ENCODE measurements around the gene GBGT1. TPM values are rescaled to one million over a fixed set of nuclear protein-coding genes. Genes with fewer than 3 reads are reported as not detected.
A peak's percentile ranks its signal among the peaks of the same experiment; 100 is the strongest.

The GBGT1 gene
- total RNA-seq, 1 experiment from 2014 or later, result 16.5 TPM

GRCh38 chr9:133105461-133105770, 58.3 kb downstream of the GBGT1 start:
- H3K36me3 Mint-ChIP-seq, result peaks cover 34% of the 10 kb centered on the region
- POLR2A ChIA-PET, result no interaction called here

GRCh38 chr9:133104718-133105460, 58.8 kb downstream of the GBGT1 start:
- TF ChIP-seq ZSCAN18 (CRISPR knock-in tag; IDR thresholded peaks at IDR 0.05) (no peak), GTF2I (CRISPR knock-in tag; conservative IDR thresholded peaks at IDR 0.05) (no peak), RORB (CRISPR knock-in tag; IDR thresholded peaks at IDR 0.05) (no peak), ATF1 (CRISPR knock-in tag; IDR thresholded peaks at IDR 0.05) (no peak), ATF6 (CRISPR knock-in tag; IDR thresholded peaks at IDR 0.05) (no peak), ZNF232 (CRISPR knock-in tag; IDR thresholded peaks at IDR 0.05) (no peak), ZNF671 (CRISPR knock-in tag; IDR thresholded peaks at IDR 0.05) (no peak), NR3C1 (CRISPR knock-in tag; conservative IDR thresholded peaks at IDR 0.05; ENCODE audit: low read depth) (no peak), SOX15 (CRISPR knock-in tag; IDR thresholded peaks at IDR 0.05) (no peak), MAX (CRISPR knock-in tag; IDR thresholded peaks at IDR 0.05) (no peak), SP1 (CRISPR knock-in tag; conservative IDR thresholded peaks at IDR 0.05) (no peak), SMAD4 (CRISPR knock-in tag; IDR thresholded peaks at IDR 0.05) (no peak)
- ATAC-seq (no peak), DNase-seq (ENCODE audit: low spot score) (no peak)
- CTCF ChIA-PET, result interaction anchor here (1.1 to 7.8 kb wide), 4 partner anchors 9 to 41 kb away, joined by 3 to 93 read pairs (median 32); no protein-coding TSS in a partner anchor
- H3K36me3 Mint-ChIP-seq, result peaks cover 31% of the 10 kb centered on the region
- no peaks in the 10 kb centered on the region for H3K9me3 Mint-ChIP-seq
- POLR2A ChIA-PET, result no interaction called here
- H3K27ac Mint-ChIP-seq, result no peak overlapping the region
- peaks cover 3% of the 10 kb centered on the region for H3K4me1 Mint-ChIP-seq
- no peaks in the 10 kb centered on the region for H3K27me3 Mint-ChIP-seq (ENCODE audit: low read depth)
- H3K4me3 Mint-ChIP-seq, result no peak overlapping the region

More at GRCh38 chr9:133105461-133105770, 58.3 kb downstream of the GBGT1 start:
- ATAC-seq, result peak; percentile 16
- Mint-ChIP-seq H3K27ac (no peak overlapping the region), H3K9me3 (no peaks in the 10 kb centered on the region), H3K4me3 (no peak overlapping the region), H3K27me3 (ENCODE audit: low read depth) (no peaks in the 10 kb centered on the region), H3K4me1 (peaks cover 3% of the 10 kb centered on the region)
- CTCF ChIA-PET, result interaction anchor here (1.1 to 7.8 kb wide), 3 partner anchors 9 to 40 kb away, joined by 3 to 93 read pairs (median 5); no protein-coding TSS in a partner anchor
- DNase-seq (ENCODE audit: low spot score), result no peak
- TF ChIP-seq TCF7 (CRISPR knock-in tag; IDR thresholded peaks at IDR 0.05; ENCODE audit: low read depth) (no peak), ZNF671 (CRISPR knock-in tag; IDR thresholded peaks at IDR 0.05) (no peak), FOXP4 (CRISPR knock-in tag; IDR thresholded peaks at IDR 0.05) (no peak), ZNF121 (CRISPR knock-in tag; IDR thresholded peaks at IDR 0.05) (no peak), ATF1 (CRISPR knock-in tag; IDR thresholded peaks at IDR 0.05) (no peak), ERG (CRISPR knock-in tag; IDR thresholded peaks at IDR 0.05) (no peak), ZNF512 (CRISPR knock-in tag; IDR thresholded peaks at IDR 0.05; ENCODE audit: borderline replicate concordance) (no peak)

Data from WTC11 (cell line).